HG02973 (cell line): Measurements from ENCODE around the gene EIF4E1B.

Source experiments
- ATAC-seq: cut with Tn5 transposase; IDR thresholded peaks from one replicate; pipeline ENCODE4 v1.9.1; 2021; ENCODE audit warnings: moderate library complexity; ENCODE audit not compliant: unreplicated experiment

Gene EIF4E1B

GRCh38 chr5:176685010-176685409 lies 54.5 kb downstream of the EIF4E1B start:
- ATAC-seq = no peak

- ATAC-seq = no peak
Measured at GRCh38 chr5:176687247-176687646, 56.8 kb downstream of the EIF4E1B start.

- ATAC-seq = no peak
Measured at GRCh38 chr5:176687881-176688280, 57.4 kb downstream of the EIF4E1B start.

- no peak for ATAC-seq
Measured at GRCh38 chr5:176690911-176691310, 60.4 kb downstream of the EIF4E1B start.

GRCh38 chr5:176691524-176691923 lies 61.0 kb downstream of the EIF4E1B start:
- no peak for ATAC-seq

GRCh38 chr5:176692326-176692725 lies 61.9 kb downstream of the EIF4E1B start:
- ATAC-seq = no peak

- ATAC-seq = no peak
Measured at GRCh38 chr5:176692839-176693476, 62.5 kb downstream of the EIF4E1B start.

- no peak for ATAC-seq
Measured at GRCh38 chr5:176693477-176693851, 63.0 kb downstream of the EIF4E1B start.

- ATAC-seq = no peak
Measured at GRCh38 chr5:176694146-176694545, 63.7 kb downstream of the EIF4E1B start.

GRCh38 chr5:176694631-176695030 lies 64.2 kb downstream of the EIF4E1B start:
- ATAC-seq = no peak

- ATAC-seq = no peak
Measured at GRCh38 chr5:176695073-176695472, 64.6 kb downstream of the EIF4E1B start.
